Stimulated activated CD4-positive, alpha-beta T cell treated with anti-CD3 and anti-CD28 coated beads, Interleukin-12 subunit alpha, Interleukin-12 subunit beta, amount 100 ng/mL, for 24 hours (primary cell): ENCODE results near the gene CMTM8.
A peak's percentile ranks its signal among the peaks of the same experiment; 100 is the strongest.
"Not testable (repeated sequence)": the region's sequence is repeated elsewhere in the genome, so short reads cannot be mapped to it uniquely, and the experiment has no call there.

Source experiments
- DNase-seq, 2 experiments: peaks; one replicate each; pipeline ENCODE4 v3.0.0-alpha.2; 2020; ENCODE audit warnings: low read depth in 2 of 2

Gene CMTM8

GRCh38 chr3:32375596-32375930, 137.1 kb downstream of the CMTM8 start:
- no peak for DNase-seq

GRCh38 chr3:32376115-32376514, 137.6 kb downstream of the CMTM8 start:
- no peak for DNase-seq

- DNase-seq: no peak
Observed at GRCh38 chr3:32379831-32380500, 141.5 kb downstream of the CMTM8 start.

- no peak for DNase-seq
Observed at GRCh38 chr3:32381922-32382321, 143.4 kb downstream of the CMTM8 start.

- DNase-seq: no peak
Observed at GRCh38 chr3:32383136-32383711, 144.7 kb downstream of the CMTM8 start.

GRCh38 chr3:32384938-32385337, 146.5 kb downstream of the CMTM8 start:
- DNase-seq: no peak

GRCh38 chr3:32387512-32387911, 149.0 kb downstream of the CMTM8 start:
- no peak for DNase-seq

- not testable (repeated sequence) for DNase-seq
Observed at GRCh38 chr3:32389577-32389976, 151.1 kb downstream of the CMTM8 start.

GRCh38 chr3:32391643-32392535, 153.4 kb downstream of the CMTM8 start, which contains the start of gene CMTM7:
Gene CMTM7 (plus strand): TSS chr3:32391853. CDS start chr3:32391907, 54 bp downstream.
- peak in 1 of 2 experiments; percentile 60 for DNase-seq

- DNase-seq: peak in 1 of 2 experiments; percentile 15
Observed at GRCh38 chr3:32392536-32393302, 154.2 kb downstream of the CMTM8 start.

- no peak for DNase-seq
Observed at GRCh38 chr3:32395496-32395895, 157.0 kb downstream of the CMTM8 start.

- DNase-seq: no peak
Observed at GRCh38 chr3:32397941-32398340, 159.5 kb downstream of the CMTM8 start.

GRCh38 chr3:32398531-32398930, 160.1 kb downstream of the CMTM8 start:
- DNase-seq: no peak

- DNase-seq: no peak
Observed at GRCh38 chr3:32399030-32399620, 160.6 kb downstream of the CMTM8 start.

- no peak for DNase-seq
Observed at GRCh38 chr3:32401126-32401525, 162.6 kb downstream of the CMTM8 start.

GRCh38 chr3:32401556-32402081, 163.1 kb downstream of the CMTM8 start:
- peak; percentile 34 to 35 for DNase-seq

- no peak for DNase-seq
Observed at GRCh38 chr3:32403663-32404062, 165.2 kb downstream of the CMTM8 start.

- DNase-seq: no peak
Observed at GRCh38 chr3:32404714-32405113, 166.2 kb downstream of the CMTM8 start.

- DNase-seq: no peak
Observed at GRCh38 chr3:32405155-32405554, 166.7 kb downstream of the CMTM8 start.

- no peak for DNase-seq
Observed at GRCh38 chr3:32405711-32406323, 167.3 kb downstream of the CMTM8 start.
